H7 (cell line): Measurements from ENCODE around the gene MTHFD2. TPM values are rescaled to one million over a fixed set of nuclear protein-coding genes. Genes with fewer than 3 reads are reported as not detected.
"Not testable (repeated sequence)": the region's sequence is repeated elsewhere in the genome, so short reads cannot be mapped to it uniquely, and the experiment has no call there.

Experiments used
- DNase-seq: peaks from one replicate; pipeline ENCODE4 v3.0.0; 2012
- H3K27me3 ChIP-seq: 2 replicates; pipeline ENCODE4 v1.6.0; 2011; ENCODE audit warnings: mild to moderate bottlenecking, low read length; ENCODE audit not compliant: control insufficient read depth, insufficient read depth
- H3K36me3 ChIP-seq: replicated peaks from 2 replicates; pipeline ENCODE4 v1.5.1; 2011; ENCODE audit warnings: low read length; ENCODE audit not compliant: control insufficient read depth, insufficient read depth
- H3K4me3 ChIP-seq: 2 replicates; pipeline ENCODE4 v1.5.1; 2011; ENCODE audit warnings: low read depth, mild to moderate bottlenecking, control low read depth, low read length, moderate library complexity; ENCODE audit not compliant: insufficient read depth
- total RNA-seq: library from RNA; depleted of rRNA; stranded (reverse); fragments of >200 nt; shearing (Covaris generic); gene quantifications from 2 replicates; pipeline ENCODE4 v1.2.3, GENCODE V29; 2014

The MTHFD2 gene
- total RNA-seq, 1 experiment from 2014 or later, result 303 TPM

- H3K36me3 ChIP-seq, result peaks cover 40% of the 10 kb centered on the region
- DNase-seq, result no peak
- H3K4me3 ChIP-seq, result no peak overlapping the region
- H3K27me3 ChIP-seq, result no peaks in the 10 kb centered on the region
Measured at GRCh38 chr2:74206180-74206688, 7.8 kb downstream of the MTHFD2 start.

GRCh38 chr2:74212702-74213410, 14.4 kb downstream of the MTHFD2 start:
- H3K27me3 ChIP-seq, result no peaks in the 10 kb centered on the region
- H3K36me3 ChIP-seq, result peaks cover 59% of the 10 kb centered on the region
- no peak for DNase-seq
- H3K4me3 ChIP-seq, result no peak overlapping the region

GRCh38 chr2:74215771-74216170, 17.4 kb downstream of the MTHFD2 start:
- H3K36me3 ChIP-seq, result peaks cover 56% of the 10 kb centered on the region

GRCh38 chr2:74216642-74217041, 18.2 kb downstream of the MTHFD2 start:
- H3K36me3 ChIP-seq, result peaks cover 50% of the 10 kb centered on the region
- H3K27me3 ChIP-seq, result no peaks in the 10 kb centered on the region
- no peak overlapping the region for H3K4me3 ChIP-seq
- DNase-seq, result no peak

More at GRCh38 chr2:74215771-74216170, 17.4 kb downstream of the MTHFD2 start:
- H3K4me3 ChIP-seq, DNase-seq, H3K27me3 ChIP-seq: not testable (repeated sequence)

- peaks cover 30% of the 10 kb centered on the region for H3K36me3 ChIP-seq
- DNase-seq, result no peak
- no peak overlapping the region for H3K4me3 ChIP-seq
- H3K27me3 ChIP-seq, result no peaks in the 10 kb centered on the region
Measured at GRCh38 chr2:74219846-74220486, 21.6 kb downstream of the MTHFD2 start.

GRCh38 chr2:74221091-74221490, 22.7 kb downstream of the MTHFD2 start:
- DNase-seq, result no peak
- H3K36me3 ChIP-seq, result peaks cover 25% of the 10 kb centered on the region
- H3K27me3 ChIP-seq, result no peaks in the 10 kb centered on the region
- no peak overlapping the region for H3K4me3 ChIP-seq

GRCh38 chr2:74221604-74222299, 23.3 kb downstream of the MTHFD2 start:
- Histone ChIP-seq H3K36me3 (peaks cover 23% of the 10 kb centered on the region), H3K27me3 (no peaks in the 10 kb centered on the region), H3K4me3 (no peak overlapping the region)
- DNase-seq, result no peak

- H3K4me3 ChIP-seq, result no peak overlapping the region
- DNase-seq, result no peak
- H3K27me3 ChIP-seq, result no peaks in the 10 kb centered on the region
- H3K36me3 ChIP-seq, result peaks cover 19% of the 10 kb centered on the region
Measured at GRCh38 chr2:74222300-74222650, 23.9 kb downstream of the MTHFD2 start.

- DNase-seq, result no peak
- peaks cover 9% of the 10 kb centered on the region for H3K36me3 ChIP-seq
- no peaks in the 10 kb centered on the region for H3K27me3 ChIP-seq
- no peak overlapping the region for H3K4me3 ChIP-seq
Measured at GRCh38 chr2:74223941-74224770, 25.7 kb downstream of the MTHFD2 start.

GRCh38 chr2:74225698-74226459, 27.5 kb downstream of the MTHFD2 start:
- Histone ChIP-seq H3K27me3 (no peaks in the 10 kb centered on the region), H3K36me3 (no peaks in the 10 kb centered on the region), H3K4me3 (no peak overlapping the region)
- DNase-seq, result no peak

GRCh38 chr2:74226648-74227213, 28.3 kb downstream of the MTHFD2 start:
- no peak overlapping the region for H3K4me3 ChIP-seq
- H3K36me3 ChIP-seq, result no peaks in the 10 kb centered on the region
- no peaks in the 10 kb centered on the region for H3K27me3 ChIP-seq
- DNase-seq, result peak; percentile 52

- Histone ChIP-seq H3K36me3 (no peaks in the 10 kb centered on the region), H3K4me3 (no peak overlapping the region), H3K27me3 (no peaks in the 10 kb centered on the region)
- peak; percentile 83 for DNase-seq
Measured at GRCh38 chr2:74227646-74228045, 29.2 kb downstream of the MTHFD2 start.

GRCh38 chr2:74228772-74229171, 30.4 kb downstream of the MTHFD2 start:
- no peak overlapping the region for H3K4me3 ChIP-seq
- DNase-seq, result peak; percentile 75
- H3K27me3 ChIP-seq, result no peaks in the 10 kb centered on the region
- no peaks in the 10 kb centered on the region for H3K36me3 ChIP-seq
